Measurements from ENCODE around the gene ACSL1.
"Not testable (repeated sequence)": the region's sequence is repeated elsewhere in the genome, so short reads cannot be mapped to it uniquely, and the experiment has no call there.

ACSL1 gene

GRCh38 chr4:184848510-184848909, 22.7 kb upstream of the ACSL1 start:
- H3K27ac ChIP-seq (ENCODE audit: low read depth, low read length): no peak overlapping the region
- H3K36me3 ChIP-seq (ENCODE audit: control insufficient read depth, insufficient read depth, low read length): no peaks in the 10 kb centered on the region
- H3K27me3 ChIP-seq (ENCODE audit: insufficient read depth, low read length, poor library complexity): no peaks in the 10 kb centered on the region
- DNase-seq: no peak
- no peak overlapping the region for H3K4me2 ChIP-seq (ENCODE audit: low read length)
- H4K8ac ChIP-seq (ENCODE audit: low read depth, low read length): no peak overlapping the region
- H3K79me1 ChIP-seq (ENCODE audit: low read length): no peaks in the 10 kb centered on the region
- H3K4me3 ChIP-seq (ENCODE audit: low read length): no peak overlapping the region
- WGBS (ENCODE audit: extremely low coverage, insufficient coverage, low lambda C conversion rate): no CpG with 5 or more reads among the region's 3 CpGs
- H2AK5ac ChIP-seq (ENCODE audit: low read length): no peak overlapping the region
- no peaks in the 10 kb centered on the region for H3K4me1 ChIP-seq (ENCODE audit: control insufficient read depth, low read depth, low read length)
- no peak overlapping the region for H2BK120ac ChIP-seq (ENCODE audit: low read depth, low read length)
- no peak overlapping the region for H2BK5ac ChIP-seq (ENCODE audit: low read length)
- no peak overlapping the region for H3K9ac ChIP-seq (ENCODE audit: low read length)
- no peak overlapping the region for H4K5ac ChIP-seq (ENCODE audit: low read length)
- no peak overlapping the region for H3K4ac ChIP-seq (ENCODE audit: low read depth, low read length)
- no peak overlapping the region for H2BK15ac ChIP-seq (replicated peaks; ENCODE audit: low read depth)
- no peak overlapping the region for H3K23ac ChIP-seq (ENCODE audit: low read length)
- no peak overlapping the region for H3K56ac ChIP-seq (ENCODE audit: low read length)
- no peaks in the 10 kb centered on the region for H3K79me2 ChIP-seq (ENCODE audit: control insufficient read depth, insufficient read depth, low read length)
- no peak overlapping the region for H3K18ac ChIP-seq (ENCODE audit: low read length)

GRCh38 chr4:184846531-184846930, 20.8 kb upstream of the ACSL1 start:
- Histone ChIP-seq H3K4ac (ENCODE audit: low read depth, low read length) (no peak overlapping the region), H3K4me1 (ENCODE audit: control insufficient read depth, low read depth, low read length) (no peaks in the 10 kb centered on the region), H3K79me2 (ENCODE audit: control insufficient read depth, insufficient read depth, low read length) (no peaks in the 10 kb centered on the region), H2AK5ac (ENCODE audit: low read length) (no peak overlapping the region), H3K79me1 (ENCODE audit: low read length) (no peaks in the 10 kb centered on the region), H2BK120ac (ENCODE audit: low read depth, low read length) (no peak overlapping the region), H3K18ac (ENCODE audit: low read length) (no peak overlapping the region), H2BK15ac (replicated peaks; ENCODE audit: low read depth) (no peak overlapping the region), H3K4me3 (ENCODE audit: low read length) (no peak overlapping the region), H3K23ac (ENCODE audit: low read length) (no peak overlapping the region), H3K36me3 (ENCODE audit: control insufficient read depth, insufficient read depth, low read length) (no peaks in the 10 kb centered on the region), H3K27ac (ENCODE audit: low read depth, low read length) (no peak overlapping the region), H4K8ac (ENCODE audit: low read depth, low read length) (no peak overlapping the region), H3K27me3 (ENCODE audit: insufficient read depth, low read length, poor library complexity) (no peaks in the 10 kb centered on the region), H2BK5ac (ENCODE audit: low read length) (no peak overlapping the region), H3K9ac (ENCODE audit: low read length) (no peak overlapping the region), H3K56ac (ENCODE audit: low read length) (no peak overlapping the region), H3K4me2 (ENCODE audit: low read length) (no peak overlapping the region), H4K5ac (ENCODE audit: low read length) (no peak overlapping the region)
- DNase-seq: no peak
- no CpG with 5 or more reads among the region's 3 CpGs for WGBS (ENCODE audit: extremely low coverage, insufficient coverage, low lambda C conversion rate)

DNA sequence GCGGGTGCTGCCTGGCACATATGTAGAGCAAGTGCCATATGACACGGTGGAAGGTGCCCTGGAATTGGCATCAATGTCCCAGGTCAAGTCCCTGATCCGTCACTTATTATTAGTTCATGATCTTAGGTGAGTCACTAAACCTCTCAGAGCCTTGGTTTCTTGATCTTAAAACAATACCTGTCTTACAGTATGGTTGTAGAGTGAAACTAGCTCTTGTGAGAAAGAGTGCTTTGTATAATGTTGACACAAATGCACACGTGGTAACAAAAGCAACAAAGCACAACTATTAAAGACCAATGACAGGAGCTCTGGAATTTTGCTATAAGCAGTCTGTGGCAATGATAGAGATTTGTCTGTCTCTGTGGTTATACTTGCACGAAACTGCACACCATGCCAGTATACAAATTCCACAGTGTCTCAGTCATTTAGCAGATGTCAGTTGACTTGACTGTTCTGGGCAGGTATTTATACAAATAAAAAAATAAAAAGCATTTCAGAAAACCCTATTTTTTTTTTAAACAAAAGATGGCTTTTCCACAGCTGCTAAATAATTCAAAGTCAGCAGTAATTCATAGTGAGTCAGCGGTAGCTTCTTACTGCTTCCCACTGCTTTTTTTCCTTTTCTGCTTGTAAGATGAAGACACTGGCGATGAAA, 19.7 kb upstream of the ACSL1 start:
- Histone ChIP-seq H4K5ac (ENCODE audit: low read length) (no peak overlapping the region), H3K4me3 (ENCODE audit: low read length) (no peak overlapping the region), H2AK5ac (ENCODE audit: low read length) (no peak overlapping the region), H3K56ac (ENCODE audit: low read length) (no peak overlapping the region), H2BK120ac (ENCODE audit: low read depth, low read length) (no peak overlapping the region), H4K8ac (ENCODE audit: low read depth, low read length) (no peak overlapping the region), H3K4ac (ENCODE audit: low read depth, low read length) (no peak overlapping the region), H3K4me2 (ENCODE audit: low read length) (no peak overlapping the region), H3K36me3 (ENCODE audit: control insufficient read depth, insufficient read depth, low read length) (no peaks in the 10 kb centered on the region), H3K18ac (ENCODE audit: low read length) (no peak overlapping the region), H3K9ac (ENCODE audit: low read length) (no peak overlapping the region), H3K27ac (ENCODE audit: low read depth, low read length) (no peak overlapping the region), H3K27me3 (ENCODE audit: insufficient read depth, low read length, poor library complexity) (no peaks in the 10 kb centered on the region), H3K79me2 (ENCODE audit: control insufficient read depth, insufficient read depth, low read length) (no peaks in the 10 kb centered on the region), H2BK5ac (ENCODE audit: low read length) (no peak overlapping the region), H3K79me1 (ENCODE audit: low read length) (no peaks in the 10 kb centered on the region), H2BK15ac (replicated peaks; ENCODE audit: low read depth) (no peak overlapping the region), H3K23ac (ENCODE audit: low read length) (no peak overlapping the region), H3K4me1 (ENCODE audit: control insufficient read depth, low read depth, low read length) (no peaks in the 10 kb centered on the region)
- WGBS (ENCODE audit: extremely low coverage, insufficient coverage, low lambda C conversion rate): no CpG with 5 or more reads among the region's 7 CpGs
- no peak for DNase-seq

DNA sequence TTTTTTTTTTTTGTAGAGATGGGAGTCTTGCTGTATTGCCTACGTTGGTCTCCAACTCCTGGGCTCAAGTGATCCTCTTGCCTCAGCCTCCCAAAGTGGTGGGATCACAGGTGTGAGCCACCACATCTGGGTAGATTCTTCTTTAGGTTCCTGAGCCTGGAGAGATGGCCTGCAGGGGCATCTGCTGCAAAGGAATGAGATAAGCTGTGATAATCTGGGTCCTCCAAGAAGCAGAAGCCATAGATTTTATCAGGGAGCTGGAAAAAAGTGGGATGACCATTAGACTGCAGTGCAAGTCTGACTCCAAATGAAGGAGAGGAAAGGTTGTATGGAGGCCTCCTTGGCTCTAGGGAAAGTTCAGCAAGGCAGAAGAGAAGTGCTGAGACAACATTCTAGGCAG, 19.0 kb upstream of the ACSL1 start:
- Histone ChIP-seq H2BK15ac (replicated peaks; ENCODE audit: low read depth) (no peak overlapping the region), H2BK120ac (ENCODE audit: low read depth, low read length) (no peak overlapping the region), H3K56ac (ENCODE audit: low read length) (no peak overlapping the region), H3K23ac (ENCODE audit: low read length) (no peak overlapping the region), H3K4me2 (ENCODE audit: low read length) (no peak overlapping the region), H4K8ac (ENCODE audit: low read depth, low read length) (no peak overlapping the region), H3K4me1 (ENCODE audit: control insufficient read depth, low read depth, low read length) (no peaks in the 10 kb centered on the region), H3K36me3 (ENCODE audit: control insufficient read depth, insufficient read depth, low read length) (no peaks in the 10 kb centered on the region), H3K27ac (ENCODE audit: low read depth, low read length) (no peak overlapping the region), H3K4me3 (ENCODE audit: low read length) (no peak overlapping the region), H3K79me1 (ENCODE audit: low read length) (no peaks in the 10 kb centered on the region), H3K79me2 (ENCODE audit: control insufficient read depth, insufficient read depth, low read length) (no peaks in the 10 kb centered on the region), H3K18ac (ENCODE audit: low read length) (no peak overlapping the region), H2AK5ac (ENCODE audit: low read length) (no peak overlapping the region), H3K9ac (ENCODE audit: low read length) (no peak overlapping the region), H3K27me3 (ENCODE audit: insufficient read depth, low read length, poor library complexity) (no peaks in the 10 kb centered on the region), H4K5ac (ENCODE audit: low read length) (no peak overlapping the region), H2BK5ac (ENCODE audit: low read length) (no peak overlapping the region), H3K4ac (ENCODE audit: low read depth, low read length) (no peak overlapping the region)
- DNase-seq: no peak
- WGBS (ENCODE audit: extremely low coverage, insufficient coverage, low lambda C conversion rate): no CpG with 5 or more reads among the region's 1 CpG

GRCh38 chr4:184843984-184844554, 18.3 kb upstream of the ACSL1 start:
- Histone ChIP-seq H3K4ac (ENCODE audit: low read depth, low read length) (no peak overlapping the region), H3K27ac (ENCODE audit: low read depth, low read length) (no peak overlapping the region), H3K79me1 (ENCODE audit: low read length) (no peaks in the 10 kb centered on the region), H3K4me2 (ENCODE audit: low read length) (no peak overlapping the region), H4K5ac (ENCODE audit: low read length) (no peak overlapping the region), H3K4me1 (ENCODE audit: control insufficient read depth, low read depth, low read length) (no peaks in the 10 kb centered on the region), H2AK5ac (ENCODE audit: low read length) (no peak overlapping the region), H3K56ac (ENCODE audit: low read length) (no peak overlapping the region), H3K4me3 (ENCODE audit: low read length) (no peak overlapping the region), H2BK120ac (ENCODE audit: low read depth, low read length) (no peak overlapping the region), H3K27me3 (ENCODE audit: insufficient read depth, low read length, poor library complexity) (no peaks in the 10 kb centered on the region), H3K36me3 (ENCODE audit: control insufficient read depth, insufficient read depth, low read length) (no peaks in the 10 kb centered on the region), H3K18ac (ENCODE audit: low read length) (no peak overlapping the region), H4K8ac (ENCODE audit: low read depth, low read length) (no peak overlapping the region), H2BK15ac (replicated peaks; ENCODE audit: low read depth) (no peak overlapping the region), H2BK5ac (ENCODE audit: low read length) (no peak overlapping the region), H3K79me2 (ENCODE audit: control insufficient read depth, insufficient read depth, low read length) (no peaks in the 10 kb centered on the region), H3K23ac (ENCODE audit: low read length) (no peak overlapping the region), H3K9ac (ENCODE audit: low read length) (no peak overlapping the region)
- no CpG with 5 or more reads among the region's 16 CpGs for WGBS (ENCODE audit: extremely low coverage, insufficient coverage, low lambda C conversion rate)
- DNase-seq: no peak

DNA sequence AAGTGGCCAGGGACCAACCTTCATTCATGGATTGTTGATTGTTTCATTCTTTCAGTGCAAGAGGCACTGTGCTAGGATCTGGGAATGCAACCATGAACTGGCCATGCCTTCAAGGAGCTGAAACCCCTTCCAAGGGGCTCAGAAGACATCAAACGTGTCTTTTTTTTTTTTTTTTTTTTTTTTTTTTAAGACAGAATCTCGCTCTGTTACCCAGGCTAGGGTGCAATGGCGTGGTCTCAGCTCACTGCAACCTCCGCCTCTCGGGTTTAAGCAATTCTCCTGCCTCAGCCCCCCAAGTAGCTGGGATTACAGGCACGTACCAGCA, 13.3 kb upstream of the ACSL1 start:
- H3K4me2 ChIP-seq (ENCODE audit: low read length); H3K23ac ChIP-seq (ENCODE audit: low read length); H4K5ac ChIP-seq (ENCODE audit: low read length); H2AK5ac ChIP-seq (ENCODE audit: low read length); H4K8ac ChIP-seq (ENCODE audit: low read depth, low read length); H3K27me3 ChIP-seq (ENCODE audit: insufficient read depth, low read length, poor library complexity); H3K36me3 ChIP-seq (ENCODE audit: control insufficient read depth, insufficient read depth, low read length); H3K79me2 ChIP-seq (ENCODE audit: control insufficient read depth, insufficient read depth, low read length); DNase-seq; H3K9ac ChIP-seq (ENCODE audit: low read length); H3K27ac ChIP-seq (ENCODE audit: low read depth, low read length); H3K4me1 ChIP-seq (ENCODE audit: control insufficient read depth, low read depth, low read length); H2BK120ac ChIP-seq (ENCODE audit: low read depth, low read length); H3K79me1 ChIP-seq (ENCODE audit: low read length); H3K4me3 ChIP-seq (ENCODE audit: low read length); H2BK15ac ChIP-seq (replicated peaks; ENCODE audit: low read depth); H3K56ac ChIP-seq (ENCODE audit: low read length); H3K4ac ChIP-seq (ENCODE audit: low read depth, low read length); H2BK5ac ChIP-seq (ENCODE audit: low read length); H3K18ac ChIP-seq (ENCODE audit: low read length): not testable (repeated sequence)
- WGBS (ENCODE audit: extremely low coverage, insufficient coverage, low lambda C conversion rate): no CpG with 5 or more reads among the region's 6 CpGs

Data from mesendoderm (in vitro differentiated cells).